ENCODE results near the gene LEP.

GRCh38 chr7:128242661-128243060, 1.6 kb downstream of the LEP start:
- TF ChIP-seq CTCF (IDR thresholded peaks at IDR 0.05) (no peak), RAD21 (IDR thresholded peaks at IDR 0.05; ENCODE audit: low read length) (no peak), SIN3A (IDR thresholded peaks at IDR 0.05; ENCODE audit: borderline replicate concordance, low read depth, low read length) (no peak), TCF12 (IDR thresholded peaks at IDR 0.05) (no peak), JUND (IDR thresholded peaks at IDR 0.05) (no peak), REST (IDR thresholded peaks at IDR 0.05; ENCODE audit: low read depth, low read length) (no peak), TAF1 (IDR thresholded peaks at IDR 0.05; ENCODE audit: borderline replicate concordance, low read depth, low read length) (no peak)

Data from SK-N-SH (cell line).